Keratinocyte (primary cell): Measurements from ENCODE around the gene ACBD6. TPM values are rescaled to one million over a fixed set of nuclear protein-coding genes. Genes with fewer than 3 reads are reported as not detected.

Source experiments
- DNase-seq: peaks from one replicate; pipeline ENCODE4 v3.0.0-alpha.2; 2011; ENCODE audit warnings: low read depth, missing footprints, low spot score
- FAIRE-seq: peaks from 2 replicates; lab custom pipeline; 2011; peaks lifted over from hg19 to GRCh38; lab: Jason Lieb, UNC
- H2AFZ ChIP-seq: 2 replicates; pipeline ENCODE4 v1.6.0; 2012; ENCODE audit warnings: low read length, control low read depth, inconsistent platforms; ENCODE audit not compliant: control insufficient read depth
- H3K27ac ChIP-seq: 2 replicates; pipeline ENCODE4 v1.5.1; 2011; ENCODE audit warnings: low read length; ENCODE audit not compliant: control insufficient read depth, insufficient read depth
- H3K27me3 ChIP-seq: 3 replicates; pipeline ENCODE4 v1.6.0; 2011; ENCODE audit warnings: low read length; ENCODE audit not compliant: control insufficient read depth, insufficient read depth; ENCODE audit errors: extremely low read depth
- H3K36me3 ChIP-seq, 2 experiments: 2 replicates in 1 of 2; 3 replicates in 1 of 2; pipeline ENCODE4 v1.5.1; 2011; ENCODE audit warnings: low read length in 2 of 2, mild to moderate bottlenecking in 1 of 2; ENCODE audit not compliant: control insufficient read depth in 2 of 2, insufficient read depth in 2 of 2; ENCODE audit errors: extremely low read depth in 1 of 2
- H3K4me1 ChIP-seq: 3 replicates; pipeline ENCODE4 v1.5.1; 2011; ENCODE audit warnings: low read length; ENCODE audit not compliant: control insufficient read depth, insufficient read depth; ENCODE audit errors: extremely low read depth
- H3K4me2 ChIP-seq: 3 replicates; pipeline ENCODE4 v1.6.0; 2011; ENCODE audit warnings: low read depth, low read length; ENCODE audit not compliant: control insufficient read depth, insufficient read depth; ENCODE audit errors: extremely low read depth
- H3K4me3 ChIP-seq, 3 experiments: fragments of 200-600 bp in 1 of 3; sonication (generic) in 1 of 3; 2 replicates in 2 of 3; 3 replicates in 1 of 3; pipeline ENCODE4 v1.5.1; 2011 to 2016; ENCODE audit warnings: low read length in 3 of 3, mild to moderate bottlenecking in 3 of 3, control low read depth in 2 of 3, inconsistent platforms in 1 of 3, low read depth in 1 of 3, mixed read lengths in 1 of 3, mixed run types in 1 of 3, moderate library complexity in 1 of 3; ENCODE audit not compliant: control insufficient read depth in 2 of 3, insufficient read depth in 2 of 3; ENCODE audit errors: extremely low read depth in 1 of 3
- H3K79me2 ChIP-seq: 2 replicates; pipeline ENCODE4 v1.6.0; 2012; ENCODE audit warnings: low read length; ENCODE audit not compliant: control insufficient read depth, insufficient read depth
- H3K9ac ChIP-seq: 3 replicates; pipeline ENCODE4 v1.6.0; 2011; ENCODE audit warnings: low read length; ENCODE audit not compliant: control insufficient read depth, insufficient read depth; ENCODE audit errors: extremely low read depth
- H3K9me1 ChIP-seq: 3 replicates; pipeline ENCODE4 v1.6.0; 2011; ENCODE audit warnings: low read length; ENCODE audit not compliant: control insufficient read depth, insufficient read depth; ENCODE audit errors: extremely low read depth
- H3K9me3 ChIP-seq: 2 replicates; pipeline ENCODE4 v1.5.1; 2012; ENCODE audit warnings: low read depth, low read length; ENCODE audit not compliant: control insufficient read depth
- H4K20me1 ChIP-seq: 3 replicates; pipeline ENCODE4 v1.6.0; 2011; ENCODE audit warnings: low read length; ENCODE audit not compliant: control insufficient read depth, insufficient read depth; ENCODE audit errors: extremely low read depth
- CTCF ChIP-seq, 3 experiments: IDR thresholded peaks in 1 of 3; conservative IDR thresholded peaks in 1 of 3; optimal IDR thresholded peaks in 1 of 3; 2 replicates in 2 of 3; 3 replicates in 1 of 3; pipeline versions ENCODE3 to v1.5.1; 2011; ENCODE audit warnings: low read length in 3 of 3, mild to moderate bottlenecking in 3 of 3, moderate library complexity in 2 of 3, control low read depth in 1 of 3, inconsistent platforms in 1 of 3; ENCODE audit not compliant: insufficient read depth in 2 of 3; ENCODE audit errors: extremely low read depth in 1 of 3
- EZH2 ChIP-seq: IDR thresholded peaks from one replicate; pipeline ENCODE4 v1.6.1; 2012; ENCODE audit warnings: inconsistent platforms, mild to moderate bottlenecking, low read length, moderate library complexity
- dilution Hi-C: fragments of 300-500 bp; cut with MboI; formaldehyde crosslinking; loops from one replicate; pipeline ENCODE4 v1.7.0; 2020; ENCODE audit warnings: low sequenced_read_pairs; ENCODE audit not compliant: extremely low pct_ligation_motif_present
- polyA plus RNA-seq, 5 experiments: library from polyadenylated mRNA; depleted of rRNA in 3 of 5; stranded (reverse) in 3 of 5; stranded (forward) in 1 of 5; unstranded in 1 of 5; fragments of >200 nt; gene quantifications; 1 replicate in 1 of 5; 2 replicates in 3 of 5; 3 replicates in 1 of 5; pipeline versions ENCODE4 v1.2.1 to v1.2.3, GENCODE V29; 2011 to 2012; ENCODE audit warnings: missing spikeins in 2 of 5, low read depth in 1 of 5, low replicate concordance in 1 of 5

ACBD6 gene
- polyA plus RNA-seq, 1 donor (not counting 4 experiments of a cell fraction or from before 2014, with no cell fraction given), result 47.5 TPM

GRCh38 chr1:180261524-180262155, 240.7 kb downstream of the ACBD6 start:
- H4K20me1 ChIP-seq, result no peaks in the 10 kb centered on the region
- H3K9me1 ChIP-seq, result no peaks in the 10 kb centered on the region
- H3K27ac ChIP-seq, result no peak overlapping the region
- peaks cover 67% of the 10 kb centered on the region for H3K27me3 ChIP-seq
- H3K4me1 ChIP-seq, result no peaks in the 10 kb centered on the region
- TF ChIP-seq CTCF (optimal IDR thresholded peaks at IDR 0.05 in 1 of 3, IDR thresholded peaks at IDR 0.05 in 1 of 3, conservative IDR thresholded peaks at IDR 0.05 in 1 of 3; ENCODE audit: extremely low read depth in 1 of 3, insufficient read depth in 2 of 3, low read length in 3 of 3) (no peak), EZH2 (no peak)
- no peak overlapping the region for H3K9ac ChIP-seq
- no peaks in the 10 kb centered on the region for H3K9me3 ChIP-seq
- H3K4me3 ChIP-seq, result no peak overlapping the region
- no peaks in the 10 kb centered on the region for H3K79me2 ChIP-seq
- no peaks in the 10 kb centered on the region for H3K36me3 ChIP-seq
- H2AFZ ChIP-seq, result no peak overlapping the region
- dilution Hi-C loops, result no loop called here
- H3K4me2 ChIP-seq, result no peak overlapping the region
- FAIRE-seq, result no peak
- no peak for DNase-seq

GRCh38 chr1:180261030-180261429, 241.3 kb downstream of the ACBD6 start:
- DNase-seq (no peak), FAIRE-seq (no peak)
- dilution Hi-C loops, result no loop called here
- no peaks in the 10 kb centered on the region for H3K9me3 ChIP-seq
- no peaks in the 10 kb centered on the region for H3K79me2 ChIP-seq
- H3K27me3 ChIP-seq, result peaks cover 67% of the 10 kb centered on the region
- no peak overlapping the region for H3K4me2 ChIP-seq
- H3K4me1 ChIP-seq, result no peaks in the 10 kb centered on the region
- no peak overlapping the region for H3K27ac ChIP-seq
- H4K20me1 ChIP-seq, result no peaks in the 10 kb centered on the region
- H3K4me3 ChIP-seq, result no peak overlapping the region
- H3K9ac ChIP-seq, result no peak overlapping the region
- no peaks in the 10 kb centered on the region for H3K36me3 ChIP-seq
- H3K9me1 ChIP-seq, result no peaks in the 10 kb centered on the region
- H2AFZ ChIP-seq, result no peak overlapping the region
- TF ChIP-seq EZH2, result no peak
- TF ChIP-seq CTCF (optimal IDR thresholded peaks at IDR 0.05 in 1 of 3, IDR thresholded peaks at IDR 0.05 in 1 of 3, conservative IDR thresholded peaks at IDR 0.05 in 1 of 3; ENCODE audit: extremely low read depth in 1 of 3, insufficient read depth in 2 of 3, low read length in 3 of 3), result no peak
